Activated T-helper 2 cell treated with anti-CD3 and anti-CD28 coated beads, Interferon-gamma antibody, Interleukin-2, Interleukin-4, amounts not matched to agents 10 μg/mL and 5 μg/mL and 100 μg/mL, durations not matched to agents 14 hours and 24 hours and 36 hours (primary cell): Measurements from ENCODE around the gene SERPINB6. TPM values are rescaled to one million over a fixed set of nuclear protein-coding genes. Genes with fewer than 3 reads are reported as not detected.
"Not testable (repeated sequence)": the region's sequence is repeated elsewhere in the genome, so short reads cannot be mapped to it uniquely, and the experiment has no call there.

ENCODE experiments used
- DNase-seq: peaks from one replicate; pipeline ENCODE4 v3.0.0; 2021; ENCODE audit warnings: low spot score
- H3K27ac Mint-ChIP-seq: one replicate; pipeline ENCODE4 v1.8.0; 2021; ENCODE audit warnings: mixed read lengths
- H3K27me3 Mint-ChIP-seq: one replicate; pipeline ENCODE4 v1.8.0; 2021; ENCODE audit warnings: low read depth, mixed read lengths
- H3K36me3 Mint-ChIP-seq: one replicate; pipeline ENCODE4 v1.8.0; 2021; ENCODE audit warnings: low read depth, mixed read lengths
- H3K4me1 Mint-ChIP-seq: one replicate; pipeline ENCODE4 v1.8.0; 2021; ENCODE audit warnings: low read depth, mixed read lengths
- H3K4me3 Mint-ChIP-seq: one replicate; pipeline ENCODE4 v1.8.0; 2021; ENCODE audit warnings: low read depth, mild to moderate bottlenecking, moderate library complexity, mixed read lengths
- H3K9me3 Mint-ChIP-seq: one replicate; pipeline ENCODE4 v1.8.0; 2021; ENCODE audit warnings: mixed read lengths
- intact Hi-C: fragments of 100-400 bp; cut with micrococcal nuclease; formaldehyde crosslinking; loops from one replicate; pipeline ENCODE4 v1.15.1; 2023
- total RNA-seq: library from RNA; stranded (reverse); gene quantifications from 2 replicates; pipeline ENCODE4 v1.2.3, GENCODE V29; 2022

The SERPINB6 gene
- total RNA-seq, 1 donor from 2014 or later = 72.0 TPM

DNA sequence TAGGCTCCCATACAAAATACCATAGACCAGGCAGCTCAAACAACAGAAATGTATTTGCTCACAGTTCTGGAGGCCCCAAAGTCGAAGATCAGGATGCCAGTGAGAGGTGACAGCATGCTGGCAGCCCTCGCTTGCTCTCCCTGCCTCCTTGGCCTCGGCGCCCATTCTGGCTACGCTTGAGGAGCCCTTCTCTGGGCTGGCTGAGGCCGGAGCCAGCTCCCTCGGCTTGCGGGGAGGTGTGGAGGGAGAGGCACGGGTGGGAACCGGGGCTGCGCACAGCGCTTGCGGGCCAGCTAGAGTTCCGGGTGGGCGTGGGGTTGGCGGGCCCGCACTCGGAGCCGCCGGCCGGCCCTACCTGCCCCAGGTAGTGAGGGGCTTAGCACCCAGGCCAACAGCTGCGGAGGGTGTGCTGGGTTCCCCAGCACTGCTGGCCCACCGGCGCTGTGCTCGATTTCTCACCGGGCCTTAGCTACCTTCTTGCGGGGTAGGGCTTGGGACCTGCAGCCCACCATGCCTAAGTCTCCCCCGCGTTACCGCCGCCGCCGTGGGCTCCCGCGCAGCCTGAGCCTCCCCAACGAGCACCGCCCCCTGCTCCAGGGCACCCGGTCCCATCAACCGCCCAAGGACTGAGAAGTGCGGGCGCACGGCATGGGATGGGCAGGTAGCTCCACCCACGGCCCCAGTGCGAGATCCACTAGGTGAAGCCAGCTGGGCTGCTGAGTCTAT, 35.6 kb downstream of the SERPINB6 start:
- intact Hi-C loops = no loop called here
- H3K4me1 Mint-ChIP-seq = peaks cover 43% of the 10 kb centered on the region
- no peak overlapping the region for H3K27ac Mint-ChIP-seq
- no peak for DNase-seq
- peaks cover 36% of the 10 kb centered on the region for H3K36me3 Mint-ChIP-seq
- H3K27me3 Mint-ChIP-seq = no peaks in the 10 kb centered on the region
- H3K4me3 Mint-ChIP-seq = no peak overlapping the region
- peaks cover 29% of the 10 kb centered on the region for H3K9me3 Mint-ChIP-seq

DNA sequence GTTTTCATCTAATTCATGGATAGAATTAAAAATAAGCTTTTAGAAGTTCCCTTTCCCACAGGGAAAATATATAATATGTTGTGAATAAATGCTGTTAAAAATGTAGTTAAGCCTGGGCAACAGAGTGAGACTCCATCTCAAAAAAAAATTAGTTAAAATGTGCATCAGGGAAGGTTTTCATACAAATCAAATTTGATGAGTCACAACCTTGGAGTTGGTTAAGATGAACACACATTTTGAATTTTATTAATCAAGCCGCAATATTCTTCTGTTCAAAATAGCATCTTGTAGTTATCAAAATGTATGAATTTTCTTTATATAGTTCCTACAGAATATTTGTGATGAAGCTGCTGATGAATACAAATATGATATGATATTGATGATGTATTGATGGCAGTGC, 37.3 kb downstream of the SERPINB6 start:
- Mint-ChIP-seq H3K36me3 (peaks cover 29% of the 10 kb centered on the region), H3K4me3 (no peak overlapping the region), H3K27ac (no peak overlapping the region), H3K4me1 (peaks cover 39% of the 10 kb centered on the region), H3K9me3 (peaks cover 25% of the 10 kb centered on the region), H3K27me3 (no peaks in the 10 kb centered on the region)
- no peak for DNase-seq
- intact Hi-C loops = no loop called here

DNA sequence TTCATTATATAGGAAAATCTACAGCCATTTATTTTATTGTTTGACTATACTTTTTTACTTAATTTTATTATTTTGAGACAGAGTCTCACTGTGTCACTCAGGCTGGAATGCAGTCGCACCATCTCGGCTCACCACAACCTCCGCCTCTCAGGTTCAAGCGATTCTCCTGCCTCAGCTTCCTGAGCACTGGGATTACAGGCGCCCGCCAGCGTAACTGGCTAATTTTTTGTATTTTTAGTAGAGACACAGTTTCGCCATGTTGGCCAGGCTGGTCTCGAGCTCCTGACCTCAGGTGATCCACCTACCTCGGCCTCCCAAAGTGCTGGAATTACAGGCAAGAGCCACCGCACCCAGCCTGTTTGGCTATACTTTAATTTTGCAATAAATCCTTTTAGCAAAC, 38.5 kb downstream of the SERPINB6 start:
- H3K27me3 Mint-ChIP-seq, H3K4me3 Mint-ChIP-seq, DNase-seq, H3K27ac Mint-ChIP-seq: not testable (repeated sequence)
- intact Hi-C loops = loop anchor here (1.0 kb wide), 3 partner anchors 87 to 142 kb away; no protein-coding TSS in a partner anchor
- peaks cover 20% of the 10 kb centered on the region for H3K36me3 Mint-ChIP-seq
- H3K9me3 Mint-ChIP-seq = peaks cover 23% of the 10 kb centered on the region
- peaks cover 30% of the 10 kb centered on the region for H3K4me1 Mint-ChIP-seq

GRCh38 chr6:2931970-2932748, 39.2 kb downstream of the SERPINB6 start:
- peak; percentile 78 for DNase-seq

DNA sequence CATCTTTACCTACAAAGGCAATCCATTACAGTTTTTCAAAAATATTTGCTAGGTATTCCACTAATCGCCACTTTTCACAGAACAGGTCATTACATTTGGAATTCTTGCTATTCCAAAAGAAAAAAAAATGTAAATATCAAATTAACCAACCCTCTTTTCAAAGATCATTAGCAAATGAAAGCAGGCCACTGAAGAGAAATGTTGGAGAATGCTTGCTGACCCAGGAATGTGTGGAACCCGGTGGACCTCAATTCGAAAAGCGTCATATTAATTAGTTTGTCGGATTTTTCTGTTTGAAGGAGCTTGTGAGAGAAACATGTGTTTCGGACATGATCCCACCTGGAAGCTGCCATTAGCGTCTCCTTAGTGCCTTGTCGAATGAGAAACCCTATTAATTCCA, 40.3 kb downstream of the SERPINB6 start:
- intact Hi-C loops = no loop called here
- Mint-ChIP-seq H3K4me1 (peaks cover 13% of the 10 kb centered on the region), H3K4me3 (no peak overlapping the region), H3K27me3 (no peaks in the 10 kb centered on the region), H3K9me3 (peaks cover 7% of the 10 kb centered on the region), H3K36me3 (peaks cover 3% of the 10 kb centered on the region), H3K27ac (no peak overlapping the region)
- DNase-seq = no peak

More at GRCh38 chr6:2931970-2932748, 39.2 kb downstream of the SERPINB6 start:
- Mint-ChIP-seq H3K36me3 (peaks cover 14% of the 10 kb centered on the region), H3K9me3 (peaks cover 18% of the 10 kb centered on the region), H3K27me3 (no peaks in the 10 kb centered on the region), H3K4me1 (peaks cover 23% of the 10 kb centered on the region), H3K27ac (peak overlapping the region; percentile 54), H3K4me3 (no peak overlapping the region)
- intact Hi-C loops = loop anchor here (1.0 kb wide), 3 partner anchors 86 to 141 kb away; no protein-coding TSS in a partner anchor

DNA sequence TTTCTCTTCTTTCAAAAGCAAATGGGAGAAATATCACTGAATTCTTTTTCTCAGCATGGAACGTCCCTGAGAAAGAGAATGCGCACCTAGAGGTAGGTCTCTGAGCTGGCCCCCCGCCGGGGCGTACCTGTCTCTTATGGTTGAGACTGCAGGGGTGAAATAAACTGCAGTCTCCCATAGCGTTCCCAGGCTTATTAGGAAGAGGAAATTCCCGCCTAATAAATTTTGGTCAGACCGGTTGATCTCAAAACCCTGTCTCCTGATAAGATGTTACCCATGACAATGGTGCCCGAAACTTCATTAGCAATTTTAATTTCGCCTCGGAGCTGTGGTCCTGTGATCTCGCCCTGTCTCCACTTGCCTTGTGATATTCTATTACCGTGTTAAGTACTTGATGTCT, 43.4 kb downstream of the SERPINB6 start:
- H3K36me3 Mint-ChIP-seq, H3K9me3 Mint-ChIP-seq, H3K27ac Mint-ChIP-seq, intact Hi-C loops, DNase-seq, H3K4me3 Mint-ChIP-seq, H3K27me3 Mint-ChIP-seq: not testable (repeated sequence)
- H3K4me1 Mint-ChIP-seq = peaks cover 14% of the 10 kb centered on the region

DNA sequence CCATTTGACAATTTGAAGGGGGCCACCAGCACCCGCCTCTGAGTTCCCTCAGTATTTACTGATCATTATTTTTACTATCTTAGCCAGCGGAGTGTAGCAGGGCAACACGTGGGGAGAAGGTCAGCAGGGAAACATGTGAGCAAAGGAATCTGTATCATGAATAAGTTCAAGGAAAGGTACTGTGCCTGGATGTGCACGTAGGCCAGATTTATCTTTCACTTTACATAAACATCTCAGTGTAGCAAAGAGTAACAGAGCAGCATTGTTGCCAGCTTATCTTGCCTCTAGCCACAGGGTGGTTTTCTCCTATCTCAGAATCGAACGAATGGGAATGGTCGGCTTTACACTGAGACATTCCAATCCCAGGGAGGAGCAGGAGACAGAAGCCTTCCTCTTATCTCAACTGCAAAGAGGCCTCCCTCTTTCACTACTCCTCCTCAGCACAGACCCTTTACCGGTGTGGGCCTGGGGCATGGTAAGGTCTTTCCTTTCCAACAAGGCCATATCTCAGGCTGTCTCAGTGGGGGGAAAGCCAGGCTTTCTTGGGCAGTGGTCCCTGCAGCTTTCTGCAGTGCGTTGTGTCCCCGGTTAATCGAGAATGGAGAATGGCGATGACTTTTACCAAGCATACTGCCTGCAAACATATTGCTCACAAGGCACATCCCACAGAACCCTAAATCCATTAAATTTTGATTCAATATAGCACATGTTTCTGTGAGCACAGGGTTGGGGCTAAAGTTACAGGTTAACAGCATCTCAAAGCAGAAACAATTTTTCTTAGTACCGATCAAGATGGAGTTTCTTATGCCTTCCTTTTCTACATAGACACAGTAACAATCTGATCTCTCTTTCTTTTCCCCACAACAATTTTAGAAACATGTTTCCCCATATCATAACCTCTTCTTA, 45.3 kb downstream of the SERPINB6 start:
- H3K27me3 Mint-ChIP-seq, H3K27ac Mint-ChIP-seq, H3K4me3 Mint-ChIP-seq, H3K9me3 Mint-ChIP-seq, intact Hi-C loops, H3K36me3 Mint-ChIP-seq, DNase-seq, H3K4me1 Mint-ChIP-seq: not testable (repeated sequence)

GRCh38 chr6:2921520-2922115, 49.7 kb downstream of the SERPINB6 start:
- Mint-ChIP-seq H3K9me3 (peaks cover 3% of the 10 kb centered on the region), H3K36me3 (peaks cover 4% of the 10 kb centered on the region), H3K4me1 (peaks cover 19% of the 10 kb centered on the region), H3K27ac (no peak overlapping the region), H3K27me3 (peaks cover 3% of the 10 kb centered on the region), H3K4me3 (no peak overlapping the region)
- no peak for DNase-seq
- intact Hi-C loops = no loop called here

GRCh38 chr6:2920671-2921112, 50.7 kb downstream of the SERPINB6 start:
- H3K27ac Mint-ChIP-seq = no peak overlapping the region
- peaks cover 4% of the 10 kb centered on the region for H3K36me3 Mint-ChIP-seq
- H3K27me3 Mint-ChIP-seq = peaks cover 2% of the 10 kb centered on the region
- peaks cover 3% of the 10 kb centered on the region for H3K9me3 Mint-ChIP-seq
- no peak overlapping the region for H3K4me3 Mint-ChIP-seq
- intact Hi-C loops = no loop called here
- H3K4me1 Mint-ChIP-seq = peaks cover 19% of the 10 kb centered on the region
- DNase-seq = peak; percentile 3

- no peak overlapping the region for H3K27ac Mint-ChIP-seq
- no peak overlapping the region for H3K4me3 Mint-ChIP-seq
- peaks cover 3% of the 10 kb centered on the region for H3K9me3 Mint-ChIP-seq
- H3K27me3 Mint-ChIP-seq = peaks cover 1% of the 10 kb centered on the region
- peaks cover 4% of the 10 kb centered on the region for H3K36me3 Mint-ChIP-seq
- intact Hi-C loops = no loop called here
- peaks cover 19% of the 10 kb centered on the region for H3K4me1 Mint-ChIP-seq
- no peak for DNase-seq
Observed at GRCh38 chr6:2919886-2920285, 51.5 kb downstream of the SERPINB6 start.

GRCh38 chr6:2919401-2919800, 52.0 kb downstream of the SERPINB6 start:
- Mint-ChIP-seq H3K4me1 (peaks cover 17% of the 10 kb centered on the region), H3K36me3 (peaks cover 4% of the 10 kb centered on the region), H3K4me3 (no peak overlapping the region), H3K9me3 (peaks cover 3% of the 10 kb centered on the region), H3K27ac (peak overlapping the region; percentile 49), H3K27me3 (peaks cover 1% of the 10 kb centered on the region)
- no peak for DNase-seq
- intact Hi-C loops = no loop called here

- no peak for DNase-seq
- Mint-ChIP-seq H3K4me1 (peaks cover 16% of the 10 kb centered on the region), H3K27ac (peak overlapping the region; percentile 49), H3K27me3 (peaks cover 1% of the 10 kb centered on the region), H3K36me3 (peaks cover 4% of the 10 kb centered on the region), H3K9me3 (peaks cover 3% of the 10 kb centered on the region), H3K4me3 (no peak overlapping the region)
- intact Hi-C loops = no loop called here
Observed at GRCh38 chr6:2918936-2919335, 52.4 kb downstream of the SERPINB6 start.
